GM19438 (cell line): Measurements from ENCODE around the gene C19orf33.
"Not testable (repeated sequence)": the region's sequence is repeated elsewhere in the genome, so short reads cannot be mapped to it uniquely, and the experiment has no call there.

Experiments used
- ATAC-seq: cut with Tn5 transposase; IDR thresholded peaks from one replicate; pipeline ENCODE4 v1.9.1; 2021; ENCODE audit warnings: low read depth; ENCODE audit not compliant: unreplicated experiment

C19orf33 gene

DNA sequence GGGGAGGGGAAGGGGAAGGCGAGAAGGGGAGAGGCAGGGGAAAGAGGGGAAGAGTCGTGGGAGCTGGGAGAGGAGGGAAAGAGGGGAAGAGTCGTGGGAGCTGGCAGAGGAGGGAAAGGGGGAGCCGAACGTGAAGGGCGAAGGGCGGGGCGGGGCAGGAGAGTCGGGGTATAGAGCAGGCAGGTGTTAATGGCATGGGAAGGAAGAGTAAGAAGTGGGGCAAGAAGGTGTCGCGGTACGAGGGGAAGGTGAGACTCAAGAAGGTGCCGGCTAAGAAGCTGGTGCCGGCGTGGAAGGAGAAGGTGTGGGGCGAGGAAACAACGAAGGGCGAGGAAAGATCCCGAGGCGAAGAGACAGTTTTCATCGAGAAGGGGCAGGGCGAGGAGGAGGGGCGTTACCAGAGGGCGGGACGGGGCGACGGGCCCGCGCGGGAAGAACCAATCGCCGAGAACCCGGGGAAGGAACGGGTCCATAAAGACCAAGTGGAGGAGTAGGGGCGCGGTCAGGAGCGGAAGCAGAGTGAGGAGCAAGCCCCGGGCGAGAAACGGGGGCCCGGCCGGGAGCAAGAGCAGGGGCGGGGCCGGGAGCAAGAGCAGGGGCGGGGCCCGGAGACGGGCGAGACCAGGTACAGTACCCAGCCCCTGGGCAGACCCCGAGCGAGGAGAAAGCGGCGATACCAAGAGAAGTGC lies 32.0 kb downstream of the C19orf33 start:
- peak; percentile 63 for ATAC-seq

DNA sequence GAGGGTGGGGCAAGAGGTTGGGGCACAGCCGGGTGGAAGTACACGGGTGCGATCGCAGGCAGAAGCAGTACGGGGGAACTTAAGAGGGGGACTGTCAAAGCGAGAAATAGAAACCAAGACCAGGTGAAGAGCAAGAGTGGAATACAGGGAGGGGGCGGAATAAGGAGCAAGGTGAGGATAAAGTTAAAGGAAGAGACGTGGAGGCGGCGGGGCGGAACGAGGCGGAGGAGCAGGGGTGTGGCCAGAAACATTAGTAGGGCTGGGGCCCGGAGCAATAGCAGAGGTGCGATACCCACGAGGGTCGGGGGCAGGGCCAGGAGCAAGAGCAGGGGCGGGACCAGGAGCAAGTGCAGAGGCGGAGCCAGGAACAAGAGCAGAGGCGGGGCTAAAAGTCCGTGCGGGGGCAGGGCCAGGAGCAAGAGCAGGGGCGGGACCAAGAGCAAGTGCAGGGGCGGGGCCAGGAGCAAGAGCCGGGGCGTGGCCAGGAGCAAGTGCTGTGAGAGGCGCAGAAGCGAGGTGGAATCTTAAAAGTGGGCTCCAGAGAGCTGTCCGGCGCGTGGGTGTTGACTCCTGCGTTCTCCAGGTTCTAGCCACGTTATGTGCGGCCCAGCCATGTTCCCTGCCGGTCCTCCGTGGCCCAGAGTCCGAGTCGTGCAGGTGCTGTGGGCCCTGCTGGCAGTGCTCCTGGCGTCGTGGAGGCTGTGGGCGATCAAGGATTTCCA lies 32.7 kb downstream of the C19orf33 start:
- peak; percentile 43 for ATAC-seq

DNA sequence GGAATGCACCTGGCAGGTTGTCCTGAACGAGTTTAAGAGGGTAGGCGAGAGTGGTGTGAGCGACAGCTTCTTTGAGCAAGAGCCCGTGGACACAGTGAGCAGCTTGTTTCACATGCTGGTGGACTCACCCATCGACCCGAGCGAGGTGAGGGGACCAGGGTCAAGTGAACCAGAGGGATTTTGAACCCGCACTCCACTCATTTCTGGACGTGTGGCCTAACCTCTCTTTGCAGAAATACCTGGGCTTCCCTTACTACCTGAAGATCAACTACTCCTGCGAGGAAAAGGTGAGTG lies 33.3 kb downstream of the C19orf33 start:
- no peak for ATAC-seq

DNA sequence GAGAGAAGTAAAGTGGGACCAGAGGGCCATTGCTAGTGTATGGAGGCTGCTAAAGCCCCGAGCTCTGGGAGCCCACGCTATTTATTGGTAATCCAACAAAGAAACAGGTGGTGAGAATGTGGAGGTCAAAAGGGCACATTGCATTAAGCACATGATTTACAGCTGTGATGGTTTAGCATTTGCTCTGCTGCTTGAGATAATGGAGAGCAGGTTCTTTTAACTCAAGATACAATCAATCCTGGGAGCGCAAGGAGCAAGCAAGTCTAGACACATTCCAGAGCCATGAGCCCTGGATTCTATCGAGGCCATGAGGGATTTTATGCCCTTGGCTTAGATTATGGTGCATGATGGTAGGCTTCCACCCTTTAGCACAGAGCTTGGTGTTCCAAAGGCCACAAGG lies 35.0 kb downstream of the C19orf33 start:
- ATAC-seq = not testable (repeated sequence)

DNA sequence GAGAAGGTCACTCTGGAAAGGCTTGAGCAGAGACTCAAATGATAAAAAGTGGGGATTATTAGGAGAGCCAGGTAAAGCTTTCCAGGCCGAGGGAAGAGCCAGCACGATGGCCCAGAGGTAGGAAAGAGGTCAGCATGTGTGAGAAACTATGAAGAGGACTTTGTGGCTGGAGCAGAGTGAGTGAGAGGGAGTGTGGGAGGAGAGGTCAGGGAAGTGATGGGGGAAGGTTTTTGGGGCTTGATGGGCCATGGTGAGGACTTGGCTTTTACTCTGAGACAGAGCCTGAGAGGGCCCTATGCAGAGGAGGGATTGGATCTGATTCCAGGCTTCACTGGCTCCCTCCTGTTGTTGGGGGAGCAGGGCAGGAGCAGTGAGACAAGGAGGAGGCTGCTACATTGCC lies 36.9 kb downstream of the C19orf33 start:
- ATAC-seq = no peak

DNA sequence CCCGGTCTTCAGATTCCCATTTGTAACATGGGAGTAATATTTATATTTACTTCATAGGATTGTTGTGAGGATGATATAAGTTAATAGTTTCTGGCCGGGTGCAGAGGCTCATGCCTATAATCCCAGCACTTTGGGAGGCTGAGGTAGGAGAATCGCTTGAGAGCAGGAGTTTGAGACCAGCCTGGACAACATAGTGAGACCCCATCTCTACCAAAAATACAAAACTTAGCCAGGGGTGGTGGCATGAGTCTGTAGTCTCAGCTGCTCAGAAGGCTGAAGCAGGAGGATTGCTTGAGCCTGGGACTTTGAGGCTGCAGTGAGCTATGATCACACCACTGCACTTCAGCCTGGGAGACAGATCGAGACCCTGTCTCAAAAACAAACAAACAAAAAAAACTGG lies 42.8 kb downstream of the C19orf33 start:
- no peak for ATAC-seq

DNA sequence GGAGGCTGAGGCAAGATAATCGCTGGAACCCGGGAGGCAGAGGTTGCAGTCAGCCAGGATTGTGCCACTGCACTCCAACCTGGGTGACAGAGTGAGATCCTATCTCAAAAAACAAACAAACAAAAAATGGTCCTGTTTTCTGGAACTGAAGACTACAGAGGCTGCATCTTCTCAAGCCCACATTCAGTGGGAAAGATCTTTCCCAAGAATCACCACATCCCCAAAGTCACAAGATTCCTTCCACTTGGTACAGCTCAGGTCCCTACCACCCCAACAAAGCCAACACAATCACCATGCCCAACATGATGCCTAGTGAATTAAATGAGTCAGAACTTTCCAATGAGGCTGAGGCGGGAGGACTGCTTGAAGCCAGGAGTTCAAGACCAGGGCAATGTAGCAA lies 46.8 kb downstream of the C19orf33 start:
- no peak for ATAC-seq

DNA sequence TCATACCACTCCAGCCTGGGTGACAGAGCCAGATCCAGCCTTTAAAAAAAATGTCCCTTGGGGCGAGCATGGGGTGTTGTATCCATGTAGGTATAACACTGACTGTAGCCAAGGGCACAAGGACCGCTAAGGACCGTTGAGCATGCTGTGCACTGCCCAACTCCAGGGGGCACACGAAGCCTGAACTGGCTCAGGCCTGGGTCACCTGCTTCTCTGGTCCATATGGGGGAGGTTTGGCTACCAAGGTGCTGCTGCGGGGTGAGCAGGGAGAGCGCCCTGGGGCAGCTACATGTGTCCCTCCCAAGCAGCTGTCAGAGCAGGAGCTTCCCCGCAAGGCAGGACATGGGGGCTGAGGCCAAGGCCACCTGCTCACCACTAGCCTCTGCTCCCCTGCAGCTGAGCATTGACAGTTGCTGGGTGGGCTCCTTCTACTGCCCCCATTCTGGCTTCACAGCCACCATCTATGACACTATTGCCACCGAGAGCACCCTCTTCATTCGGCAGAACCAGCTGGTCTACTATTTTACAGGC lies 47.9 kb downstream of the C19orf33 start:
- no peak for ATAC-seq

DNA sequence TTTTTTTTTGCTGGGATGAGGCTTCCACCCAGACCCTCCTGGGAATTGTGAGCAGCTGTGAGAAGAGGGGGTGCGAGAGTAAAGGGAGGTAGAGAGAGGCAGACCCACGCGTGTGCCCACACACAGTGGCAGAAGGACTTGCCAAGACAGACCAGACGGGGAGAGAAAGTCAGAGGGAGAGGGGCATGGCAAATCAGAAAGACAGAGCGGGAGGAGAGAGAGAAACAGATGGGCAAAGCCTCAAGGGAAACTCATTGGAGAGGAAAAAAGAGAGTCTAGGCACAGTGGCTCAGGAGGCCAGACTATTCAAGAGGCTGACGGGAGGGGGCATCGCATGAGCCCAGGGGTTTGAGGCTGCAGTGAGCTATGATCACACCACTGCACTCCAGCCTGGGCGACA lies 48.6 kb downstream of the C19orf33 start:
- ATAC-seq = no peak
